Activated naive CD4-positive, alpha-beta T cell treated with anti-CD3 and anti-CD28 coated beads, Interleukin-2, amount 50 U/mL, for 24 hours (primary cell): ENCODE measurements around the gene ALAS2.
A peak's percentile ranks its signal among the peaks of the same experiment; 100 is the strongest.
"Not testable (repeated sequence)": the region's sequence is repeated elsewhere in the genome, so short reads cannot be mapped to it uniquely, and the experiment has no call there.

Experiments used
- H3K27ac Mint-ChIP-seq: one replicate; pipeline ENCODE4 v1.8.0; 2021; ENCODE audit warnings: mild to moderate bottlenecking, mixed read lengths
- H3K27me3 Mint-ChIP-seq: one replicate; pipeline ENCODE4 v1.8.0; 2021; ENCODE audit warnings: mixed read lengths
- H3K36me3 Mint-ChIP-seq: one replicate; pipeline ENCODE4 v1.8.0; 2021; ENCODE audit warnings: mixed read lengths
- H3K4me1 Mint-ChIP-seq: one replicate; pipeline ENCODE4 v1.8.0; 2021; ENCODE audit warnings: mixed read lengths
- H3K4me3 Mint-ChIP-seq: one replicate; pipeline ENCODE4 v1.8.0; 2021; ENCODE audit warnings: mild to moderate bottlenecking, mixed read lengths
- H3K9me3 Mint-ChIP-seq: one replicate; pipeline ENCODE4 v1.8.0; 2021; ENCODE audit warnings: mixed read lengths

Gene ALAS2

GRCh38 chrX:54983306-54983705 is 47.5 kb downstream of the ALAS2 start:
- H3K27me3 Mint-ChIP-seq, H3K27ac Mint-ChIP-seq, H3K4me3 Mint-ChIP-seq, H3K9me3 Mint-ChIP-seq, H3K4me1 Mint-ChIP-seq, H3K36me3 Mint-ChIP-seq: not testable (repeated sequence)

GRCh38 chrX:54980334-54980733 is 50.4 kb downstream of the ALAS2 start:
- Mint-ChIP-seq H3K27me3 (no peaks in the 10 kb centered on the region), H3K4me3 (no peak overlapping the region), H3K36me3 (no peaks in the 10 kb centered on the region), H3K4me1 (no peaks in the 10 kb centered on the region), H3K9me3 (no peaks in the 10 kb centered on the region), H3K27ac (no peak overlapping the region)

DNA sequence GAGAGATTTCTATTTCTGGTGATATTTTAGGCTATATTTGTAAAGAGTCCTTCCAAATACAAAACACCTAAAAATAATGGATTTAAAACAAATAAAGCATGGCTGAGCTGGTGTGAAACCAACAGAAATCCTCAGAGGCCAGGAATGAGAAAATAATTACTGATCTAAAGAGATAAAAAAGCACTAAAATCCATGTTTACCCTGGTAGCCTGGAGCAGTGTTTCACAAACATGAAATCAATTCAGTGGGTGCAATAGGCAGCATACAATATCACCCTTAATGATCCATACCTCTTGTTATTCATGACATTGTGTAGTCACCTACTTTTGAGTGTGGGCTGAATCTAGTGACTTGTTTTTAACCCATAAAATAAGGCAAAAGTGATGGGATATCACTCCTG is 51.3 kb downstream of the ALAS2 start:
- Mint-ChIP-seq H3K4me1 (no peaks in the 10 kb centered on the region), H3K9me3 (no peaks in the 10 kb centered on the region), H3K4me3 (no peak overlapping the region), H3K27ac (no peak overlapping the region), H3K27me3 (no peaks in the 10 kb centered on the region), H3K36me3 (no peaks in the 10 kb centered on the region)

DNA sequence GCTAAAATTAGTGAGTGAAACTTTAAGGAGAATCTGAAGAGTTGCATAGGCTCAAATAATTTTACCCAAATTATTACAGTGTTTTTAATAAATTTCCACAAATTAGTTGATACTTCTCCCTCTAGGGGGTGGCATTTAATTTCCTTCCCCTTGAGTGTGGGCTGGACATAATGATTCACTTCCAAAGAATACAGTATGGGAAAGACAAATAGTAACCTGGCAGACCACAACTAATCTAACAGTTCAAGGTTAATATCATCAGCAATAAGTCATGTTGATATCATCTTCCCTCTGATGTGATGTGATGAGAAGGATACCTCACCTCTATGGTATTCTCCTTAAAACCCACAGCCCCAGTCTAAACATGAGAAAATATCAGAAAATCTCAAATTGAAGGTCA is 52.3 kb downstream of the ALAS2 start:
- Mint-ChIP-seq H3K9me3 (no peaks in the 10 kb centered on the region), H3K27ac (no peak overlapping the region), H3K27me3 (no peaks in the 10 kb centered on the region)

GRCh38 chrX:54977387-54977786 is 53.4 kb downstream of the ALAS2 start:
- no peaks in the 10 kb centered on the region for H3K36me3 Mint-ChIP-seq
- H3K27me3 Mint-ChIP-seq, result no peaks in the 10 kb centered on the region
- no peak overlapping the region for H3K27ac Mint-ChIP-seq
- no peaks in the 10 kb centered on the region for H3K4me1 Mint-ChIP-seq
- no peaks in the 10 kb centered on the region for H3K9me3 Mint-ChIP-seq
- no peak overlapping the region for H3K4me3 Mint-ChIP-seq

More for the DNA sequence above, 52.3 kb downstream of the ALAS2 start:
- Mint-ChIP-seq H3K36me3 (no peaks in the 10 kb centered on the region), H3K4me3 (no peak overlapping the region), H3K4me1 (no peaks in the 10 kb centered on the region)

- peak overlapping the region; percentile 72 for H3K4me3 Mint-ChIP-seq
- no peaks in the 10 kb centered on the region for H3K36me3 Mint-ChIP-seq
- H3K27me3 Mint-ChIP-seq, result no peaks in the 10 kb centered on the region
- peaks cover 55% of the 10 kb centered on the region for H3K4me1 Mint-ChIP-seq
- H3K27ac Mint-ChIP-seq, result peak overlapping the region; percentile 52
- H3K9me3 Mint-ChIP-seq, result no peaks in the 10 kb centered on the region
Measured at GRCh38 chrX:54964766-54965497, 65.8 kb downstream of the ALAS2 start.

- Mint-ChIP-seq H3K27me3 (no peaks in the 10 kb centered on the region), H3K36me3 (no peaks in the 10 kb centered on the region), H3K27ac (no peak overlapping the region), H3K9me3 (no peaks in the 10 kb centered on the region), H3K4me3 (no peak overlapping the region), H3K4me1 (peaks cover 50% of the 10 kb centered on the region)
Measured at GRCh38 chrX:54961750-54962149, 69.0 kb downstream of the ALAS2 start.
